OCI-M2 (cell line): ENCODE results near the gene TNPO3.
"Not testable (repeated sequence)": the region's sequence is repeated elsewhere in the genome, so short reads cannot be mapped to it uniquely, and the experiment has no call there.

Experiments used
- DNase-seq: peaks from one replicate; lab custom pipeline; 2025; ENCODE audit not compliant: unreplicated experiment; lab: John Stamatoyannopoulos, UW

Gene TNPO3

GRCh38 chr7:129072479-129073011 is 17.6 kb upstream of the TNPO3 start:
- DNase-seq, result no peak

- no peak for DNase-seq
Observed at GRCh38 chr7:129069021-129069420, 14.1 kb upstream of the TNPO3 start.

- no peak for DNase-seq
Observed at GRCh38 chr7:129067943-129068548, 13.1 kb upstream of the TNPO3 start.

- not testable (repeated sequence) for DNase-seq
Observed at GRCh38 chr7:129067132-129067561, 12.2 kb upstream of the TNPO3 start.

DNA sequence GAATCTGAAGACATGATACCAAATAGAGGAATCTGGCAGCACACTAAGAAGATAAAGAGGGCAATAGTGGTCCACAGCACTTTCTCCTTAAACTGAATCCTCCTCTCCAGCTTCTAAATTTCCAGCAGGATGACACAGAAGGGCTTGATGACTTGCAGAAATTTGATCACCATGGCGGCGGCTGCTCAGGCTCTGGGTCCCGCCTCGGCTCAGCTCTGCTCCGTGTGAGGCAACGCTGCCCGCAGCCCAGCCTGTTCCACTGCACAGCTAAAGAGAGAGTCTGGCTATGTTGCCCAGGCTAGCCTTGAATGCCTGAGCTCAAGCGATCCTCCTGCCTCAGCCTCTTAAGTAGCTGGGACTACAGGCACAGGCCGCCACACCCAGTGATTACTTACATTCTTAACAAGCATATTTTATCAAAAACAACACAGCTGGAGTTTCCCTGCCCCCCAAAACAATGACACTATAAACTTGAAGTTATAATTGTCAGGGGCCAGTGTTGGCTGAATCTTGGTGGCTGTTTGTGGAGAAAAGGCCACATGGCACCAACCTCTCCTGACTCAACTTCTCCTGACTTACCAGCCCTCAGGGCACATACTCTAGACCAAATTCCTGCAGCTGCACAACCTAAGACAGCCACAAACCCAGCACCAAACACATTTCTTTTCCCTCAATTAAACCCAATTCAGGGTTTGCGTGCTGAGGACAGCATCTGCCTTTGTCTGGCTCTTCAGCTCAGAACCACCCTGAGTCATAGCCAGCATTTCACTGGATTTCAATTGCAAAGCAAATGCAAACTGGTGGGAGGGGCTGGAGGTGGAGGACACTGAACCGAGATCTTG is 11.6 kb upstream of the TNPO3 start:
- no peak for DNase-seq

DNA sequence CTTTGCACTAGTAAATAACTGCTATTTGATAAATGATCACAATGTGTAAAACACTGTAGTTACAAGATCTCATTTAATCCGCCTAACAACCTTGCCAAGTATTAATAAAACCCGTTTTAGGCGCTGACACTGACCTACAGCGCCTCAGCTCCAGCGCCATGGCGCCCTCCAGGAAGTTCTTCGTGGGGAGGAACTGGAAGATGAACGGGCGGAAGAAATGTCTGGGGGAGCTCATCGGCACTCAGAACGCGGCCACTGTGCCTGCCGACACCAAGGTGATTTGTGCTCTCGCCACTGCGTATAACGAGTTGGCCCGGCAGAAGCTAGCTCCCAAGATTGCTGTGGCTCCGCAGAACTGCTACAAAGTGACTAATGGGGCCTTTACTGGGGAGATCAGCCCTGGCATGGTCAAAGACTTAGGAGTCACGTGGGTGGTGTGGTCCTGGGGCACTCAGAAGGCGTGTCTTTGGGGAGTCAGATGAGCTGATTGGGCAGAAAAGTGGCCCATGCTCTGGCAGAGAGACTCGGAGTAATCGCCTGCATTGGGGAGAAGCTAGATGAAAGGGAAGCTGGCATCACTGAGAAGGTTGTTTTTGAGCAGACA is 1.1 kb upstream of the TNPO3 start:
- no peak for DNase-seq

DNA sequence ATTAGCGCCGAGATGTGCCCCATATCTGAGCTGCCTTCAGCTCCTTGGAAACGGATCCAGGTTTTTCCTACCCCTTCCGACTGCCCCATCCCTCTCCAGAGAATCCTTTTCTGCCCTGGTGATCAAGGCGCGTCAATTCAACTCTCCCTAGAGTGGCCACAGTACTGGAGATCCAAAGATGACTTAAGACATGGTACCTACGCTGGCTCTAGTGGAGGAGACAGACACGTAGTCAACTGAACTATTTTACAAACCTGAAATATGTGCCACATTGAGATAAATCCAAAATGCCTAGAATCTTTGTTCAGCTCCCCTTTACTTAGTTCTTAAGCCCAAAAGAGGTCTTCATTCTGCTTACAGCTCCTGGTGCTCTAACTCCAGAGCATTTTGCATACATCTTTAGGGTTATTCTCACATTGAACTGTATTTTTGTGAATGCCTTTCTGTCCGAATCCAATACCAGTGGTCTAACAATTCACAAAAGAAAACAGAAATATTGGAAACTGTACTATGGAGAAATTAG is 444 bp upstream of the TNPO3 start:
- DNase-seq, result no peak

DNA sequence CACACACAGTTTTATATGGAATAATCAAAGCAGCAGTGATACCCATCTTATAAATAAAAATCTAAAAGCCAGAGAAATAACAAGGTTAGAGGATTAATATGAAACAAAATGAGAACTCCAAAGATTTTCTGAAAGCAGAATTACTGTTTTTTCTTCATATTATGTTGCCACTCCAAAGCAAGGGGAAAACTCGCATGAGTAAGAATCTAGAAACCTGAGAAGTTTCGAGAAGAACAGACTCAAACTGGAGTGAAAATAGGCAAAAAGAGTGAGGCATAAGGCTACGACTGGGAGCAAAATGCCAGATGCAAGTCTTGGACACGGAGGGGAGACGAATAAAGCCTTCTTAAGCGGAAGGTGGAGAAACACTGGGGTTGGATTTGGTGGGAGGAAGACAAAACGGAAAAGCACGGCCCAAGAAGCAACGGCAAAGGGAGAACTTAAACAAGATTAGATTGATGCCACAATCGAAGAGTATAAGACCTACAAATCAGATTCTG is 923 bp downstream of the TNPO3 start:
- DNase-seq, result no peak

DNA sequence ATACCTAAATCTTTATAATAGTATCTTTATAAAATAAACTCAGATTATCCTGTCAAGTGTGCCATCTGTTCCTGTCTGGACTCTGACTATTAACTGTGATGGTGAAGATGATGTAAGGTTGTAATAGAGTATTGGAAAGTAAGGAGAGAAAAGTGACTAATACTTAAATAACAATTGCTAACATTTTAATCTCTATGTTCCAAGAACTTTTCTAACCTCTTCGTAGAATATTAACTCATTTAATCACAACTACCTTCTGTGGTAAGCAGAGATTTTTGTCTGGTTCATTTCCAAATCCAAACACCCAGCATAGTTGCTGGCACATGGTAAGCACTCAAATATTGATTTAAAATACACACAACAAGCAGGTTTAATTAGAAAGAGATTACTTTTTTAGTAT is 2.5 kb downstream of the TNPO3 start:
- no peak for DNase-seq

- DNase-seq, result not testable (repeated sequence)
Observed at GRCh38 chr7:129051459-129051858, 3.5 kb downstream of the TNPO3 start.

GRCh38 chr7:129047761-129048160 is 7.2 kb downstream of the TNPO3 start:
- no peak for DNase-seq

DNA sequence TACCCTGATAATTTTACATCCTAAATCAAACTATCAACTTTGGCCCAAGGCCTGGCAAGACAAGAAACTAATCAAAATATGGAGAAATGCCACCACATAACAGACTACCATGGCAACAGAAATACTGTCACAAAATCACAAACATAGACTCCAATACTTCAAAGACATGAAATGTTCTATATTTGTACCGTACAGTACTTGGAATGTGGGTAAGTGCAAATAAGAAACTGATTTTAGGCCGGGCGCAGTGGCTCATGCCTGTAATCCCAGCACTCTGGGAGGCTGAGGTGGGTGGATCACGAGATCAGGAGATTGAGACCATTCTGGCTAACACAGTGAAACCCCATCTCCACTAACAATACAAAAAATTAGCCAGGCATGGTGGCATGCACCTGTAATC is 9.2 kb downstream of the TNPO3 start:
- no peak for DNase-seq

GRCh38 chr7:129043012-129043411 is 11.9 kb downstream of the TNPO3 start:
- DNase-seq, result no peak

DNA sequence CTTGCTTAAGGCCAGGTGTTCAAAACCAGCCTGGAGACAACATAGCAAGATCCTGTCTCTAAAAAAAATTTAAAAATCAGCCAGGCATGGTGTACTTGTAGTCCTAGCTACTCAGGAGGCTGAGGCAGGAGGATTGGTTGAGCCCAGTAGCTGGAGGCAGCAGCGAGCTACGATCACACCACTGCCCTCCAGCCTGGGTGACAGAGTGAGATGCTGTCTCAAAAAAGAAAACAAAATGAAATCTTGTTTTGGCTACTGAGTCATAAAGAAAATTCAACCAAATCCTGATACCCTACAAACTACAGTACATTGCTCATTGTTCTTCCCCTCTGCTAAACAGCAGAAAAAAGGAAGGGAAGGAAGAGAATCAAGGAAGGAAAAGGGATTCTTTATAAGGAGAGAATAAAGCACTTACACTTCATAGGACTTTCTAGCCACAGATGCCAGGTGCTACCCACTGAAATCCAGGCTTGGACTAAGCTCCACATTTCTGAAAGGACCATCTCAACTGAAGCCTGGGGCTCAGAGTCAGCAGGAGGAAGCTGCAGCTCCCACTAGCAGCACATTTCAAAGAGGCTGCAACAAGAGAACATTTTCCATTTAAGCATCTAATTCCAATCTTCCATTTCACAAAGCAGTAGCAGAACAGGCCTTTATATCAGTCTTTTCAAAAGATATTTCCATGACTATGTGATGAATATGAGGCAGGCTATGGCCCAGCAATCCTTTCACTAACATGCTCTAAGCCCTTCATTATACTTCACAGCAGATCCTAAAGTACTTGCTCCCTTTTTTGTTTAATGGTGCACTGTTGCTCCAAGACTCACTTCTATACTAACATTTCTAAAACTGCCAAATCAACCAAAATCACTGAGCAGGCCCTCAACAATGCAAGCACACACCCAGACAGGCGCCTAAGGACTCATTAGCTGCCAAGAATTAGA is 13.5 kb downstream of the TNPO3 start:
- no peak for DNase-seq

GRCh38 chr7:129038468-129038867 is 16.4 kb downstream of the TNPO3 start:
- DNase-seq, result not testable (repeated sequence)

DNA sequence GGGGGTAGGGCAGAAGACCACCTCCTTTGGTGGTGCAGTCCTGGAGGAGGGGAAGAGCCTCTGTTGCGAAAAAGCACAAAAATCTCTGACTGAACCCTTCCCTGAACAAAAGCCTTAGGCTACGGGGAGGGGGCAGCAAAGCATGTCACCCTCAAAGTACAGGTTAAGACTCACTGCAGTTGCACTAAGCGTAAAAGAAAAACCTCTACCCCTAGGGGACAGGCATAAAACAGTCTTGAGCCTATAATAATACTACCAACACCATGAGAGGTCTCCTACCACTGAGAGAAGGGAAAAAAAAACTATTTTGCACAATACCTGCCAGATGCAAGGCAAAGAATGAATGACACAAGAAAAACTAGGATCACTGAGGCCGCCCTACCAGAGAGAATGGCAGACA is 17.3 kb downstream of the TNPO3 start:
- DNase-seq, result no peak

GRCh38 chr7:129032017-129032416 is 22.9 kb downstream of the TNPO3 start:
- no peak for DNase-seq

DNA sequence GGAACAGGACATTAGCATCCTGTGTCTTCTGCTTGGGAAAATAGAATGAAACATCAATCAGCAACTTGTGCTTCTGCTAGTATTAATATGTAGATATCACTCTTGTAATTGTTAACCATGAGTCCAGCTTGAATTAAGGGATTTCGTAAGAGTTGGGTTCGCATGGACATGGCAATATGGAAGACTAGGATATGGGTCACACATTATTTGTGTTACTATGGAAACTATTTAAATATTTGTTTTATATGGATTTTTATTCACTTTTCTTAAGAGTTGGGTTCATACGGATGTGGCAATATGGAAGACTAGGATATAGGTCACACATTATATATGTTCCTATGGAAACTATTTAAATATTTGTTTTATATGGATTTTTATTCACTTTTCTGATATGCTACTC is 24.5 kb downstream of the TNPO3 start:
- no peak for DNase-seq

- no peak for DNase-seq
Observed at GRCh38 chr7:129024125-129024524, 30.8 kb downstream of the TNPO3 start.

GRCh38 chr7:129021656-129022055 is 33.3 kb downstream of the TNPO3 start:
- DNase-seq, result no peak
